Stimulated activated CD4-positive, alpha-beta T cell treated with anti-CD3 and anti-CD28 coated beads, Interleukin-15, amount 100 ng/mL, for 48 hours (primary cell): ENCODE measurements around the gene BAIAP3.
A peak's percentile ranks its signal among the peaks of the same experiment; 100 is the strongest.

ENCODE experiments used
- DNase-seq, 2 donors: peaks; one replicate each; pipeline ENCODE4 v3.0.0-alpha.2; 2020; ENCODE audit warnings: low read depth in 2 of 2

Gene BAIAP3

GRCh38 chr16:1331712-1332617 is 1.5 kb upstream of the BAIAP3 start:
- DNase-seq, result no peak

GRCh38 chr16:1332618-1333148 is 762 bp upstream of the BAIAP3 start:
- no peak for DNase-seq

GRCh38 chr16:1333854-1334700 is 632 bp downstream of the BAIAP3 start:
- no peak for DNase-seq

- DNase-seq, result no peak
Observed at GRCh38 chr16:1334739-1335138, 1.3 kb downstream of the BAIAP3 start.

GRCh38 chr16:1335211-1335971 is 1.9 kb downstream of the BAIAP3 start:
- no peak for DNase-seq

- DNase-seq, result no peak
Observed at GRCh38 chr16:1335996-1336395, 2.6 kb downstream of the BAIAP3 start.

GRCh38 chr16:1336619-1337018 is 3.2 kb downstream of the BAIAP3 start:
- no peak for DNase-seq

GRCh38 chr16:1337486-1337885 is 4.0 kb downstream of the BAIAP3 start:
- DNase-seq, result no peak

- DNase-seq, result no peak
Observed at GRCh38 chr16:1338119-1338730, 4.8 kb downstream of the BAIAP3 start.

GRCh38 chr16:1338855-1339675 is 5.6 kb downstream of the BAIAP3 start:
- DNase-seq, result no peak

GRCh38 chr16:1340730-1341494 is 7.5 kb downstream of the BAIAP3 start:
- no peak for DNase-seq

GRCh38 chr16:1341495-1342420 is 8.3 kb downstream of the BAIAP3 start:
- no peak for DNase-seq

- DNase-seq, result peak; percentile 89 to 91
Observed at GRCh38 chr16:1342526-1343427, 9.3 kb downstream of the BAIAP3 start.

- no peak for DNase-seq
Observed at GRCh38 chr16:1343428-1344242, 10.2 kb downstream of the BAIAP3 start.

- no peak for DNase-seq
Observed at GRCh38 chr16:1344499-1344898, 11.1 kb downstream of the BAIAP3 start.

GRCh38 chr16:1345087-1345486 is 11.6 kb downstream of the BAIAP3 start:
- DNase-seq, result no peak
